Measurements from ENCODE around the gene TMEM183A.
A peak's percentile ranks its signal among the peaks of the same experiment; 100 is the strongest.
"Not testable (repeated sequence)": the region's sequence is repeated elsewhere in the genome, so short reads cannot be mapped to it uniquely, and the experiment has no call there.

Gene TMEM183A

DNA sequence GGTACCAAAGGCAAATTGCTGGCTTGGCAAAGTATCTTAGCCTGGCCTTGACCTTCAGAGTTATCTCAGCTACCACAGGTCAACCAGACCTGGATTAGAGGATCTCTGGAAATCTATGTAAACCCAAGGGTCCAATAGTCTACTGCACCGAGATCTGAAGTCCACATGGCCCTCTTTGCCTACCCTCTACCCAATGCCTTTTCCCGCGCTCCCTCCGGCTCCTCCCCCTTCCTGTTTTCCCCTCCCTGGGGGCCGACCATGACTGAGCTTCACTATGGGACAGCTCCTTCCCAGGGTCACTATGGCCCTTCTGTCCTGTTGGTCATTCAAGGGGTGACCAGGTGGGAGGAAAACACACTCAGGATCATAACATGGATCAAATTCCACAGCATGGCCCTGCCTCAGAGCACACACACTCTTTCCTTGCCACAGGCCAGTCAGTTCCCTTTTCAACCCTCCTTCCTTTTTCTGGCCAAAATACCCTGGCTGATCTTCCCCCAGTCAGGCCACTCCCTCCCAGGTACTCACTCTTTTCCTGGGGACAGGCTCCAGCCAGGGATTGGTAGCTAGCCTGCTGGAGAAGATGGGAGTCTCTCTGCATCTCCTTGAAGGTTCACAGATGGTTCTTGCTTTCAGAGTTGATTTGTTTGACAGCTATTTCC lies 19.1 kb upstream of the TMEM183A start:
- DNase-seq: no peak

DNA sequence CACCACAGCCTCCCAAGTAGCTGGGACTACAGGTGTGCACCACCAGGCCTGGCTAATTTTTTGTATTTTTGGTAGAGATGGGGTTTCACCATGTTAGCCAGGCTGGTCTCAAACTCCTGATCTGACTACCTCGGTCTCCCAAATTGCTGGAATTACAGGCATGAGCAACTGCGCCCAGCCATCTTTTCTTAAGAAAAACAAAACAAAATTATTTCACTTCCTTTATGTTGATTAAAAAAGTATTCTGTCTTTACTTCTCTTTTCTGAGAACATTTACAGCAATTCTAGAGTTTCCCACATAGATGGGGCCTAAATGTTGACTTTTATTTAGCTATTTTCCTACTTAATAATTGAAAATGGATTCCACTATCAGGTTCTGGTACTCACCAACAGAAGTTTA lies 17.3 kb upstream of the TMEM183A start:
- no peak for DNase-seq

DNA sequence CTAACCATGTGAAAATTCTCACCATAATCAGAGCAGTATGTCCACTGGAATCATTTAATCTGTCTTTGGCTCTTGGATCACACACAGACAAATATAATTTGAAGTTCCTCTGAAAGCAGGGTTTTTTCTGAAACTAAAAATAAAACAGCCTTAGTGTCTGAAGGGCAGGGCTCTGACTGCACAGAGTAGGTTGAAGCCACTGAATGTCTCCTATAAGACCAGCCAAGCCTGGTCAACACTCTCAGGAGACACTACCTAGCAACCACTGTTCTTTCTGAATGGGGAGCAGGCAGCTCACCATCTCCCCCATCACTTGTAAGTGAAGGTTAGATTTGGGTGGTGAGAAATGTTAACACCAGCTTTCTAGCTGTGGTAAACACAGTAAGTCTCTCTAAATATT lies 16.1 kb upstream of the TMEM183A start:
- DNase-seq: no peak

DNA sequence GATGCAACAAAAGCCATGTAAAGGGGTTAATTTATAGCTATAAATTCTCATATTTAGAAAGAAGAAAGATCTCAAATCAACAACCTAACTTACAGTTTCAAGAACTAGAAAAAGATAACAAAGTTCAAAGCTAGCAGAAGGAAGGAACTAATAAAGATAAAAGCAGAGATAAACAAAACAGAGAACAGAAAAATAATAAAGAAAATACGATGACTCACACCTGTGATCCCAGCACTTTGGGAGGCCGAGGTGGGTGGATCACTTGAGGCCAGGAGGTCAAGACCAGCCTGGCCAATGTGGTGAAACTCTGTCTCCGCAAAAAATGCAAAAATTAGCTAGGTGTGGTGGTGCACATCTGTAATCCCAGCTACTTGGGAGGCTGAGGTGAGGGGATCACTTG lies 12.4 kb upstream of the TMEM183A start:
- no peak for DNase-seq

DNA sequence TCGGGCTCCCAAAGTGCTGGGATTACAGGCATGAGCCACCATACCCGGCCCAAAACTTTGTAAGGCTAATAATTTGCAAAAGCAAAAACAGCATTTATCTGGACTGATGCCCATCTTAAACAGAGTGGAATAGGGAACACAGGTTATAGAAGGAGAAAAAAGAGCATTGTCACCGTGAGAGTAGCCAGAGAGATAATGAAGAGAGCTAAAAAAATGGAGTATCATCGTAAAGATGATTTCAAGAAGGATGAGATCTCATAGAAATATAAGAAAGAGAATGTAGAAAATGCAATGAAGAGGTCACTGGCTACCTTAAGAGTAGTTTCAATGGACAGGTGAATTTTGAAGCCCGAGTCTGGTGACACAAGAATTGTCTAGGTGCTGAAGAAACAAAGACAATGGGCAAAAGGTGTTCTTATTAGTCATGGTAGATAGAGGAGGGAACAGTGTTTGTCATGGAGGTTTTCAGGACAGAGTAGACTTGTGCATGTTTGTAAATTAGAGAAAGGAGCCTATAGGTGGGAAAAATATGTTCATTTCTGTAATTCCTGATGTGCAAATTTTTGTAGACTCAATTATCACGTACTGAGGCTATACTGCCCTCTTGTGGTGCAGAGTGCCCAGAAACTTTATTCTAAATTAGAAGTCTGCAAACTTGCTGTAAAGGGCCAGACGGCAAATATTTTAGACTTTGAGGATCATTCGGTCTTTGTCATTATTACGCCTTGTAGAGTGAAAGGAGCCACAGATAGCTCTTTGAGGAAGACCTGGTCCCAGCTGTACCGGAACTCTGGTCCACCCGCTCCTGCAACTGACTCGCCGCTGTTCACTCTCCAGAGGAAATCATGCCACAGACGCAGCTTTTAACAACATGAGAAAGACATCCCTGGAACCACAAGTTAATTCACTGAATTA lies 8.1 kb upstream of the TMEM183A start:
- peak in 1 of 2 experiments; percentile 67 for DNase-seq

DNA sequence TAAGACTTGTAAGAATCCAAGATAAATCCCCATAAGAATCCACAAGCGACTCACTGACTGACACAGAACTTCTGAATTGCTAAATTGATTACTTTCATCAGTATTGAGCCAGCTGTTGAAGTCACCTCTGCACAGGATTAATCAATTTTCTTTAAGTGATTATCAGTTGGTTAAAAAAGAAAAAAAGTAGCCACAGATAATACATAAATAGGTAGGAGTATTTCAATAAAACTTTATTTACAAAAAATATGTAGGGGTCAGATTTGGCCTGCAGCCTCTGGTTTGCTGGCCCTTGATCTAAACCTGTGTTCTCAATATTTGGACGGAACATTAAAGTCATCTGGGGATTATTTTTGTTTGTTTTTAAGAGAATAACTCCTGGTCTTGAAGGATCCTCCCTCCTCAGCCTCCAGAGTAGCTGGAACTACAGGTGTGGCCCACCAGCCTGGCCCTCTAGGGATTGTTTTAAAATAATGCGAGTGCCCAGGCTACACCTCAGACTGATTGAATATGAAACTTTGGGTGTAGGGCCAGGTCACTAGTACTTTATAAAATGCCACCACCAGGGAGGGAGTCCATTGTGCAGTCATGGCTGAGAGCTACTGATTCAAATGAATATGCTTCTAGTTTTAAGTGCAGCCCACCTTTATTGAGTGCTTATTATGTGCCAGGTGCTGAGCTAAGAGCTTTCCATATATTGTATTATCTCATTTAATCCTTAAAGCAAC lies 6.8 kb upstream of the TMEM183A start:
- DNase-seq: no peak

DNA sequence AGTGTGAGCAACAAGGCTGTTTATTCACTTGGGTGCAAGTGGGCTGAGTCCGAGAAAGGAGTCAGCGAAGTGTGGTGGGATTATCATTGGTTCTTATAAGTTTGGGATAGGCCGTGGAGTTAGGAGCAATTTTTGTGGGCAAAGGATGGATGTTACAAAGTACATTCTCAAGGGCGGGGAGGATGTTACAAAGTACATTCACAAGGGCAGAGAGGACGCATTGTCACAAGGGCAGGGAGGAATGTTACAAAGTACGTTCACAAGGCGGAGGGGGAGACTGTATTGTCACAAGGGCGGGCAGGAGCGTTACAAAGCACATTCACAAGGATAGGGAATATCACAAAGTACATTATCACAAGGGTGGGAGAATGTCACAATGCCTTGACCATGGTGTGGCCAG lies 5.2 kb upstream of the TMEM183A start:
- DNase-seq: no peak

DNA sequence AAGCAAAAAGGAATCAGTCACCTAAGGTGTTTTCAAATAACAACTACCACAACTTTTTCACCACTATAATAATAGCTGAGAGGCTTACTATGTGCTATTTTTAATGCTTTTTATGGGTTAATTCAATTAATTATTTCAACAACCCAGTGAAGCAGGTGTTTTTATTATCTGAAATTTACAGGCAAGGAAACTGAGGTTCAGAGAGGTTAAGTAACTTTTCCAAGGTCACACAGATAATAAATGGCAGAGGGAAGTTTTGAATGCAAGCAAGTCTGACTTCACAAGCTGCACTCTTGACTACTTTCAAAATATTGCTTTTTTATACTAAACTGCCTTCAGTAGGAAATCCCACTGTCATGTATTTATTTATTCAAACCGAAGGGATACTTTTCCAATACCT lies 4.2 kb upstream of the TMEM183A start:
- DNase-seq: no peak

DNA sequence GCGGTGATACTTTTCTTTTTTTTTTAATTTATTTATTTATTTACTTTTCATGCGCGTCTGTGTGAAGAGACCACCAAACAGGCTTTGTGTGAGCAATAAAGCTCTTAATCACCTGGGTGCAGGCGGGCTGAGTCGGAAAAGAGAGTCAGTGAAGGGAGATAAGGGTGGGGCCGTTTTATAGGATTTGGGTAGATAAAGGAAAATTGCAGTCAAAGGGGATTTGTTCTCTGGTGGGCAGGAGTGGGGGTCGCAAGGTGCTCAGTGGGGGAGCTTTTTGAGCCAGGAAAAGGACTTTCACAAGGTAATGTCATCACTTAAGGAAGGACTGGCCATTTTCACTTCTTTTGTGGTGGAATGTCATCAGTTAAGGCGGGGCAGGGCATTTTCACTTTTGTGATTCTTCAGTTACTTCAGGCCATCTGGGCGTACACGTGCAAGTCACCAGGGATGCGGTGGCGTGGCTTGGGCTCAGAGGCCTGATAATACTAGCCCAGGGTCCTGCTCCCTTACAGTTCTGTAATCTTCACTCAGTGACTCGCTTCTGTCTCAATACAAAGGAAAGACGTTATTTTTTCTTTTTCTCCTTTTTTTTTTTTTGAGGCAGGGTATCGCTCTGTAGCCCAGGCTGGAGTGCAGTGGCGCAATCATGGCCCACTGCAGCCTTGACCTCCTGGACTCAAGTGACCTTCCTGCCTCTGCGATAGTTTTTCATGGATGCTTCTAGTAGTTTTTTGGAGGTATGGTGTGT lies 1.6 kb upstream of the TMEM183A start:
- not testable (repeated sequence) for DNase-seq

DNA sequence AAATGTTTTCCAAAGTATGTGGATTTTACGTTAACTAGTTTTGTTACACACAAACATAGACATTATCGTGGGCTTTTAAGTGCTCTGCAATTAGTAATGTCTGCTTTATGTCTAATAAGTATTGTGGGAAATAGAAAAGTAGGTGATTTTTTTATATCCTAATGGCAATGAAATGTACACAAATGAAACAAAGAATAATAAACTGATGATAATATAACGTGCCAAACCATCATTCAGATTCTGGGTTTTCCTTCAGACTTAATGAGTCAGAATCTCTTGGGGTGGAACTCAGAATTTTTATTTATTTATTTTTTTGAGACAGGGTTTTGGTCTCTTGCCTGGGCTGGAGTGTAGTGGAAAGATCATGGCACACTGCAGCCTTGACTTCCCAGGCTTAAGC lies 2.0 kb downstream of the TMEM183A start:
- DNase-seq: no peak

DNA sequence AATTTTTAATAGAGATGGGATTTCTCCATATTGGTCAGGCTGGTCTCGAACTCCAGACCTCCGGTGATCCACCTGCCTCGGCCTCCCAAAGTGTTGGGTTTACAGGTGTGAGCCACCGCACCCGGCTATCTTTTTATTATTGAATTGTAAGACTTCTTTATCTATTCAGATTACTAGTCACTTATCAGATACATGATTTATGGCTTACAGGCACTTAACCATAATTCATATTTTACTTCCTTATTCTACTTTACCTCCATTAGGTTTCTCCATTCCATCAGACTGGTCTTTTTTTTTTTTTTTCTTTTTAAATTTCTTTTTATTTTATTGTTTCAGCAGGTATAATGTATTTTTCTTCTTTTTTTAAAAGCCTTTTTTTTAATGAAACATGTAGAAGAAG lies 4.4 kb downstream of the TMEM183A start:
- DNase-seq: no peak

DNA sequence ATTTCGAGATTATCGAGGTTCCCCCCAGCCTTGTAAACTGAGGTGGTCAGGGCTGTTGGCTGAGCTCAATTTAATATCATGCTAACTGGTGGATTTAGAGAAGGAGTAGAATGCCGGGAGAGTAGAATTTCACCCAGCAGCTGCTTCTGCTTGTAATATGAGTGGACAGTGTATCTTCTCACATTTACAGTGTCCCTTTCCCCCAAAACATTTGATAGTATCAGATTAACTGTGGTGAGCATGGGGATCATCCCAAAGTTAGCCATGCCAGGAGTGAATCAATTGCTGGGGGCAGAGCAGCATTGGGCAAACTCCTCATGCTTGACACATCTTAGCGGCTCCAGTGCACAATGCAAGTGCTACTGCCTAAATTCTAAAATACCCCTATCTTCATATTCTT lies 9.9 kb downstream of the TMEM183A start:
- DNase-seq: no peak

DNA sequence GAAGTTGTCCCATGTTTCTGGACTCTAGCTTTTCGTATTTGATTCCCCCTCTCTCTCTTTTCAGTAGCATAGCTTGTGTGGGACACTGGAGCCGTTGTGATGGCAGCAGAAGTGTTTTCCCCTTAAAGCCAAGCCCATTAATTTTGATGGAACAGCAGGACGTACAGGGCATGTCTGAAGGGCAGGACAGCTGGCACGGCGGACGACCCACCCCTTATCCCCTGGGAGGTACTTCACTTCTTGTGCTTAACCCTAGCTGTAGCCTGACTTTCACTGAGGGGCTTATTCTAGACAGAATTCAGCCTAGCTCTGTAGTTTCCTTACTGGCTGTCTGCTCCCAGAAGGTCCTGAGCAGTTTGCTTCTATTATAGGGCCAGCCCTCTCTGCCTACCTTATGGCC lies 10.5 kb downstream of the TMEM183A start:
- DNase-seq: no peak

DNA sequence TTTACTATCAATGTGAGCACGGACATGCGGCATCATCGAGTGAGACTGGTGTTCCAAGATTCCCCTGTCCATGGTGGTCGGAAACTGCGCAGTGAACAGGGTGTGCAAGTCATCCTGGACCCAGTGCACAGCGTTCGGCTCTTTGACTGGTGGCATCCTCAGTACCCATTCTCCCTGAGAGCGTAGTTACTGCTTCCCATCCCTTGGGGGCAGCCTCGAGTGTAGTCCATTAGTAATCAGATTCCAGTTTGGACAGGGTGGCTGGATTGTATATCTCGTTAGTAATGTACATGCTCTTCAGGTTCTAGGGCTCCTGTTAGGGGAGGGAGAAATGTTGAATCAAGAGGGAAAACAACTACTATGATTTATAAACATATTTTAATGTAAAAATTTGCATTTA lies 15.7 kb downstream of the TMEM183A start:
- DNase-seq: not testable (repeated sequence)

DNA sequence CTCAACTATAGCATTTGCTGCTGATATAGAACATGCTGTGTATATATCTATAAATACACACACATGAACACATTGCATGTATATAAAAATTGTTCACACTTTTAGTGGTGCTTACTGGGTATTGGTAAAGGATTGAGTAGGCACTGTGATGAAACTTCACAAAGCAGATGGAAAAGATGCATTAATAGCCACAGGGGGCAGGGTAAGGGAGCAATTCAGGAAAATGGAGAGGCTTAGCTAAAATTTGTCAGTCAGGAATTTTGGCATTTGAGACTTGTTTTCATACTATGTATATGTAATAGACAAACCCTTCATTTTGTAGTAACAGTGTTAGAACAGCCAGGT lies 18.5 kb downstream of the TMEM183A start:
- no peak for DNase-seq

DNA sequence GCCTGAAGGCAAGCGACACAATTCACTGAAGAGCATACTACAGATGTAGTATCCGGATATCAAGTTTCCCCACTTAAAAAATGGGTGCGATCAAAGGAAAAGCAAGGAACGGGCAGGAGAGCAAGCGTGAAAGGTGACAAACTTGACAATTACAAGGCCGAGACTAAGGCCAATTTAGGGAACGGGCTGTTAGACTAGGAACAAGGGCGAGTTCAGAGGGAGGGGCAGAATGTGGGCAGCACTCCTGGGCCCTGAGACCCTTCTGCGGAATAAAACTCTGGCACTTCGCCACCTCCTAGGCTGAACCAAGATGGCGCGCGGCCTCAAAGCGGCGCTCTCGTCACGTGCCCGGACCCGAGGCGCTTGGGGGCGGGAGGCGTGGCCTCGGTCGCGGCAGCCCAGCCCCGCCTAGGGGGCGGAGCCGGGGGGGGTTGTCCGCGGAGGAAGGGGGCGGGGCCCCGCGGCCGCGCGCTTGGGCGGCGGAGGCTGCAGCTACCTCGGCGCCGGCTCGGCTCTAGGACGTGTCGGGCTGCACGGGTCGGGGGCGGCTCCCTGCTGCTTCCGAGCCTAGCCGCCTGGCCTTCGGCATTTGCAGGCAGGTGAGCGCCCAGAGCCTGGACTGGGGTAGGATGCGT lies 19.0 kb downstream of the TMEM183A start, which contains the start of gene PPFIA4:
PPFIA4 (plus strand) TSS at position 461 of the 635 bp plus-strand sequence. CDS start 12,518 bp downstream, outside the sequence.
- DNase-seq: peak; percentile 46 to 82

DNA sequence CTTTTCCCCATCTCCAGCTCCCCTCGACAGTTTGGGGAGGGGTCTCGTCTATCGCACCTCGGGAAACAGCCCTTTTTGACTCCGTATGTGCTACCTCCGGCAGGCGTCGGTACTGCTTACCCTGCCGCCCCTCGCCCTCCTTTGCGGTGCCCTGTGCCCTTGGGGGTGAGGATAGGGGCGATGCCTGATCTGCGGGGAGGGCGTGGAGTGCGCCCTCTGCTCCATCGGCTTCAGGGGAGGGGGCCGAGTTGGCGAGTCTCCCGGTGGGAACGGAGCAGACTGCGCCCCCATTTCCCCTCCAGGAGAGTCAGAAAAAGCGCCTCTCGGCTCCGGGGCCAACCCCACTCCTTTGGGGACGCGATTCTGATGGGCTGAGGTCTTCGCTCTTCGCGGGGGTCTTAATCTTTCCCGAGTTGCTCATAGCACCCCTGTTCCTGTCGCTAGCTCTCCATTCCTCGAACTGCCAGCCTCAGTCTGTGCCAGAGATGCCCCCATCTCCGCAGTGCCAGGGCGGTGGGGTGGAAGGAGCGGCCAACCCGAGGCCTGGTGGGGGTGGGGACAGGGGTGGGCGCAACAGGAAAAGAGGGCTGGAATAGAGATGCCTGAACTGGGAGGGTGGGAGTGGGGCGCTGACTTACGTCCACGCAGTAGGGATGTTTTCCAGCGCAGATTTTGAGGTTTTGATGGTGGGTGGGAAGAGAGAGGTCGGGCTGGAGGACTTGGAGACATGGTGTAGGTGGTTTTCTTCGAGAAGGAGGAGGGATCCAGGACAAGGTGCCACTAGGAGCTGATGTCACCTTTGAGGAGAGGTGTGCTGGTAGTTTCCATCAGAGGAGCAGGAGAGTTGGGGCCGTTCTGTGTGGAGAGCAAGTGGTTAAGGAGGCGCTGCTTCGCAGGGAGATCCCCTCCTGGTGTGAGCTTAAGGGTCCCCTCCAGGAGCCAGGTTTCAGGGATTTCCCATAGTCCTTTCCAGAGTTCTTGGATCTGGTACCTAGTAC lies 19.8 kb downstream of the TMEM183A start:
- peak in 1 of 2 experiments; percentile 32 for DNase-seq

DNA sequence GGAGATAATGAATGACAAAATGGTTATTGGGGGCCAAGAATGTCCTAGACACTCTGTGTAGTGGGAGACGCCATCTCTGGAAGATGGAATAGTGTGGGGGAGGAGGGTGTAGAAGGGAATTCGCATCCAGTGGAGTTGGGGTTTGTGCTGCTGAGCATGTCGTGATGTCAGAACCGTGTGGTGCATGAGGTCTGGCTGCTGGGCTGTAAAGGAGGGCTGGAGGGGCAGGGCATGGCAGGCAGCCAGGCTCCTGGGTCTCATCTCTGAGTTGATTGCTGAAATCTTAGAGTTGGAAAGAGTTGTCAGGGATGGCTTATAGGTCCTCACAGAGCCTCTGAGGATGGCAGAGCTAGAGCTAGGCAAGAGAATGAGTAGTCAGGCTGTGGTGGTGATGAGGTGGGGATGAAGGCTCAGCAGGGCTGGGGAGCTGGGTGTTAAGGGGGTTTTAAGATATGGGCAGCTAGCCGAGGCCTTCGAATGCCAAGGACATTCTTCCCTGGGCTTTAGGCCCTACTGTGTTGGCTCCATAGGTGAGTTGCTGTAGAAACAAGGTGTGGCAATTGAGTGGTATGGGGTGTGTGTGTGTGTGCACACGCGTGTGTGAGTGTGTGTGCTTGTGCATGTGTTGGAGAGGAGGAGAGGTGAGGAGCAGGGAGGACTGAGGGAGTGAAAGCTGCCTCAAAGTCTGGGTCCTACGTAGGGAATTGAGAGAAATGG lies 21.1 kb downstream of the TMEM183A start:
- DNase-seq: no peak

DNA sequence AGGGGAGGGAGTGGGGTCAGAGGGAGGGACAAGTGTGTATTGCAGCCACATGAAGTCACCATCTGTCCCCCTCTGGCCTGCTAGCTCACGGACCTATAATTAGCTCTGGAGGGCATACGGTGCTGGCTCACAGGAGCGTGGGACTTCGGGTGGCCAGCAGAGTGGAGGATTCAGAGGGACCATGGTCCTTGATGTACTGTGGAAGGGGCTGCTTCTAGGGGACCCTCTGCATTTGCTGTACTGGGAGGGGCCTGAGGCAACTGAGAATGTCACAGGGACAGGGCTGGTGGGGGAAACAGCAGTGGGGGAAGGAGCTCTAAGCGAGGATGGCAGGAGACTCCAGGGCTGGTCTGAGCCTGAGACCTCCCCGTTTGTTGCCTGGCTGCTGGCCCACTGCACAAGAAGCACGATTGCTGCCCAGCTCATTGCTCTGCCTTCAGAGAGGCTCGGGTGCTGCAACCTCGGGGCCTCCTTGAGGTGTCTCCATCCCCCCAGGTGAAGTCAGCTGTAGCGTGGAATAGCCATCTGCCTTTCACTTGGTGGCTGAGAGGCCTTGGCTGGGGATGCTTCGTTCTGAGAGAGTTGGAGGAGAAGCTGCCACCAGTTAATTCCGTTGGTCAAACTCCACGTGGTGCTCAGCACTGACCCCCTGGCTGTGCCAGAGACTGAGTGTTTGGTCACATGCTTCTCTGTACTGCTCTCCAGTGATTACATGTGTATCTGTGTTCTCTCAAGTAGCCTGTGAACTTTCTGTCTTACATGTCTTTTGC lies 21.8 kb downstream of the TMEM183A start:
- DNase-seq: no peak

DNA sequence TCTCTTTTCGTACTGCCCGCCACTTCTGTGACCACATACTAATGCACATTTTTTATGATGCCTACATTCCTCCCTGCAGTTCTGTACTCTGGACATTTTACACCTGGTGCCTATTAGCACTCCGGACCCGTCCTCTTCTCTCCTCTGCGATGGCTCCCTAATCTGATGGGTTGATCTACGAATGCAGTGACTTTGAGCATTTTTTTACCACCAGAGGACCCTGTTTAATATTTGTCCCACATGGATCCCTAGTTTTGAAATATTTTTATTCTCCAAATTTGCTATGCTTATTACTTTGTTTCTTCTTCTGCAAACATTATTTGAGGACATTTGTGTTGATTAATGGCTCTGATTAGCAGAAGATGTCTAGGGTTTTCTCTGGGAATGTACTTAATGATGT lies 24.3 kb downstream of the TMEM183A start:
- DNase-seq: no peak
